NCI-H128 (cell line): ENCODE results near the gene TCFL5.

Source experiments
- DNase-seq: peaks from one replicate; lab custom pipeline; 2025; ENCODE audit not compliant: unreplicated experiment; lab: John Stamatoyannopoulos, UW

Gene TCFL5

DNA sequence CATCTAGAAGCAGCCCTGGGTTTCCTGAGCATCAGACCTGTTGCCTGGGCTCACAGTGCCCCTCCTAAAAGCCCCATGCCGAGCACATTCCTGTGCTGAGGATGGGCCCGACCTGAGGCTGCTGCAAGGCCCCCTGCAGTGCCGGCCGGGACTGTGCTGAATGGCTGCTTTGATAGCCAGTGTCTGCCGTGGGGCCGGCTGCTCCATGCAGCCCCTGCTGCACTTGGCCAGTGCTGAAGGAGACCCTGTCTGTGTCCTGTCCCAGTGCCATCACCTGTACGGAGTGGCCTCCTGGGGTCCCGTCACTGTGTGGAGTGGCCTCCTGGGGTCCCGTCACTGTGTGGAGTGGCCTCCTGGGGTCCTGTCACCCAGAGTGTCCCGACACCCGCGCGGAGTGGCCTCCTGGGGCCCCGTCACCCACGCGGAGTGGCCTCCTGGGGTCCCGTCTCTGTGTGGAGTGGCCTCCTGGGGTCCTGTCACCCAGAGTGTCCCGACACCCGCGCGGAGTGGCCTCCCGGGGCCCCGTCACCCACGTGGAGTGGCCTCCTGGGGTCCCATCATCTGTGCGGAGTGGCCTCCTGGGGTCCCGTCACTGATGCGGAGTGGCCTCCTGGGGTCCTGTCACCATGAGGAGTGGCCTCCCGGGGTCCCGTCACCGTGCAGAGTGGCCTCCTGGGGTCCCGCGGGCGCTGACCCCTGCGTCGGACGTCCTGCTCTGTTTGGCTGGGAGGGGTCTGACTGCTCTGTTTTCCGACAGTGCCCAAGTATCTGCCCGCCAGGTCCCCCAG is 37.7 kb downstream of the TCFL5 start:
- DNase-seq = no peak

DNA sequence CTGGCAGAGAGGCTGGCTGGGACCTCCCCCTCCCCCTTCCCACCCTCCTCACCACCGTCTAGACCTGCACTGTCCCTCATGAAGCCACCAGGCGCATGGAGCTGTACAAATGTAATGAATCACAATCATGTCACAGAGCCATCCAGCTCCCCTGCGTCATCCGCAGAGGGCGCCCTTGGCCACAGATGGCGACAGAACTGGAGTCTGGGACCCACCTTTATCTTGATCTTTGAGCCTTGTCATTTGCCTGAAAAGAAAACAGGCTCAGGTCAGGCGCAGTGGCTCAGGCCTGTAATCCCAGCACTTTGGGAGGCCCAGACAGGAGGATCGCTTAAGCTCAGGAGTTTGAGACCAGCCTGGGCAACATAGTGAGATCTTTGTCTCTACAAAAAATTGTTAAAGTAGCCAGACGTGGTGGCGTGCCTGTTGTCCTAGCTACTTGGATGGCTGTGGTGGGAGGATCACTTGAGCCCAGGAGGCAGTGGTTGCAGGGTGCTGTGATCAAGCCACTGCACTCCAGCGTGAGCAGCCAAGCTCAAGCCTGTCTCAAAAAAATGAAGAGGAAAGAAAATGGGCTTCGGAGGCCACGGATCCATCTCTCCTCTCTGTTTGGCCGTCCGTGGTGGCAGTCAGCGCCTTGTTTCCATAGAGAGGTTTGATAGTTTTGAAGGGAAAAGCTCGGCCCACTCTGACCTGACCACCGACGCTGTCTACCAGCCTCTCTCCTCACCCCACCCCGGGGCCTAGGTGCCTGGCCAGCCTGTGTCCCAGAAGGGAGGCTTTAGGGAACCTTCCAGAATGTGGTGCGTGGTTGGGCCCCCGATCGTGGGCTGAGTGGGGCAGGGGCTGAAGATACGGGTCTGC is 38.6 kb downstream of the TCFL5 start:
- DNase-seq = no peak

DNA sequence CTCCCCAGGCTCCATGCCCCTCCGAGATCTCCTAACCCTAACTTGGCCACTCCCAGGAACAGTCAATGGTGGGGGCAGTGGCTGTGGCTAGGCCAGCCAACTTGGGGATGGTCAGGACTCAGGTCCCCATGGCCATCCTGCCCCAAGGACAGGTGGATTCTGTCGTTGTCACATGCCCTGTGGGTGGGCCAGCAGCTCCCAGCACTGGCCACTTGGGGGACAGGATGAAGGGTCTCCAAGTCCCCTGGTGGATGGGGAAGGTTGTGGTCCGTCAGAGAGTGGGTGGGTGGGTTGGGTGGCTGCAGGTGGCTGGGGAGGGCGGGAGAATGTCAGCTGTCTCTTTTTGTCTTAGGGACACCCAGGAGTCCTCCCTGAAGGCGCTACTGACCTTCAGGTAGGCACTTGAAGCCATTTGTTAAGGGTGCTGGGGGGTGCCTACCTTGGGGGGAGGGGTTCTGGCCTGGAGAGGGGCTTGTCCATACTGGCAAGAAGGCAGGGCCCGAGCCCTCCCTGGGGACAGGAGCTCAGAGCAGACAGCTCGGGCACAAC is 39.3 kb downstream of the TCFL5 start:
- no peak for DNase-seq

GRCh38 chr20:62821726-62822210 is 39.9 kb downstream of the TCFL5 start:
- no peak for DNase-seq

- DNase-seq = no peak
These were observed 40.5 kb downstream of the TCFL5 start for GRCh38 chr20:62820962-62821725.

GRCh38 chr20:62820208-62820961 is 41.2 kb downstream of the TCFL5 start:
- DNase-seq = no peak

DNA sequence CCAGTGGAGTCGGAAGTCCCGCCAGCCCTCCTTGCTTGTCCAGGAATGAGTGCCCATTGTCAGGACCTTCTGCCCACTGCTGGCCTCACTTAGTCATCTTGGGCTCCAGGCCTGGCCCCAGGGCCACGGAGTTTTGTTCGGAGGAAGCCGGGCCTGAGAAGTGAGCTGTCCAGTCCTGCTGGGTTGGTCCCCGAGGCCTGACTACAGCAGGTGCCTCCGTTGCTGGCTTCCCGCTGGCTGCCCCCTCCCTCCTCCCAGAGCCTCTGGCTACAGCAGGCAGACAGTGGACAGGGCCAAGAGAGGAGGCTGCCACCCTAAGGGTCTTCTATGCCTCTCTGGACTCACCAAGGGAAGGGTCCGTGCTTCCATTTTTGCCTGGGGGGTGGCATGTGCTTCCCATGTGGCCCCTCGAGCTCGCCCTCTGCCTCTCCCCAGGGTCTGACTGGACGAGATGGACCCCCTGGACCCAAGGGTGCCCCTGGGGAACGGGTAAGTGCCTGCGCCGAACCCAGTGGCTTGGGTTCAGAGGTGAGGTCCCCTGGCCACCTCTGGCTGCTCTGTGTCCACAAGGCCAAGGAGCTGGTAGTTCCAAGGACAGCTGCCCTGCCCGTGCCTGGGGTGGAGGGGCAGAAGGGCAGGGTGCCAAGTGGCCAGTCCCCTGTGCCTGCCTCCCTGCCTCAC is 42.0 kb downstream of the TCFL5 start:
- DNase-seq = no peak

DNA sequence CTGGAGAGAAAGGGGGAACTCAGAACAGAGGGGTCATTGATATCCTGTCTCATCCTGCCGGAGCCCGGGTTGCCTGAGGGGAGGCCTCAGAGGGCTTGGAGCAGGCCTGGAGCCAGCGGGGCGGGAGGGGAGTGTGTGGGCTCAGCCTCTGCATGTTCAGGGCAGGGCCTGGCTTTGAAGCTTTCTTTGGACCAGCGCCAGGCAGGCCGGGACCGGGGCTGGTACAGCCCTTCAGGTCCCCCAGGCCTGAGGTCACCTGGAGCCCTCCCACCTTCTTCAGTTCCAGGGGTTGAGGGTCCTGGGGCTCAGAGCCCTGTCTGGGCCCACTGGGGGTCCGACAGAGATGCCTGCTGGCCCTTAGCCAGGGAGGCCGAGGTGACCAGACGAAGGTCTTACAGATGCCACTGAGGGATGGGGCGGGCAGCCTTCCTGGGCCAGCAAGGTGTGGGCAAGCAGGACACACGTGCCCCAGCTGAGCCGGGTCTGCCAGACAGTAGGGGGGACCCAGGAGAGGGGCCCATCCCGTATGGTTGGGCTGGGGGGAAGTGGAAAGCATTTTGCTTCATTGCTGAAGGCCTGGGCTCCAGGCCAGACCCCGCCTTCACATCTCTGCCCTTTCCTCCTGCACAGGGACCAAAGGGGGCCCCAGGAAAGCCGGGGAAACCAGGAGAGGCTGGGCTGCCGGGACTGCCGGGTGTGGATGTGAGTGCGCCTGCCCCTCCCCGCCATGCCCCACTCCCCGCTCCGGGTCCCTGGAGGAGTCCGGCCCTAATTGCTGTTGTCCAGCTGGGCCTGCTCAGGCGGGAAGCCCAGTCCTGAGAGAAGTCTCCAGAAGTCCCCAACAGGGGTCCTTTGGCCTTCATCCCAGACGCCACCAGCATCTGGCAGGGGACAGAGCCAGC is 42.8 kb downstream of the TCFL5 start:
- DNase-seq = no peak

DNA sequence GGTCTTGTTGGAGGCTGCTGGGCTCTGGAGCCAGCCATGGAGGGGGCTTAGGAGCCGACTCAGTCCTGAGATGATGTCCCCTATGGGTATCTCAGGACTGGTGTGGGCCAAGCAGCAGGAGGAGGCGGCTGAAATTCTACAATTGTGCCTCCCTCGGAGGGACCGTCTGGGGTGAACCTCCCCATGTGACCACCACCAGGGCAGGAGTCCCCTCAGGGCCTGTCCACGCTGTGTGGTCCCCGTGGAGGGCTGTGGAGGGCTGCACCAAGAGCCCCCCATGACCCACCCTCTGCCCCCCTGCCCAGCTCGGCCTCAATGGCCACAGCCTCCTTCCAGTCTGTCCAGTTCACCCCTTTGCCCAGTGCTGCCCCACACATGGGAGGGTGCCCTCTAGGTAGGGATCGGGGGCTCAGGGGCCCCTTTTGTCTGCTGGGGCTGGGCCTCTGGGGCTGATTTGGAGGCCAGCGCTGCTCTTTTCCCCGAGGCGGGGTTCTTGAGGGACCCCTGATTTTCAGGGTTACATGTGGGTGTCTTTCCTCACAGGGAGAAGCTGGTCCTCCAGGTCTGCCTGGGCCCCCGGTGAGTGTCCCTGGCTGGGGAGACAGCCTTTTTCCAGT is 43.5 kb downstream of the TCFL5 start:
- no peak for DNase-seq

- no peak for DNase-seq
These were observed 44.4 kb downstream of the TCFL5 start, which contains the start of gene COL9A3 for GRCh38 chr20:62816884-62817873. TSS of gene COL9A3 (plus strand) at chr20:62817050. CDS start at chr20:62817065, 15 bp downstream.

DNA sequence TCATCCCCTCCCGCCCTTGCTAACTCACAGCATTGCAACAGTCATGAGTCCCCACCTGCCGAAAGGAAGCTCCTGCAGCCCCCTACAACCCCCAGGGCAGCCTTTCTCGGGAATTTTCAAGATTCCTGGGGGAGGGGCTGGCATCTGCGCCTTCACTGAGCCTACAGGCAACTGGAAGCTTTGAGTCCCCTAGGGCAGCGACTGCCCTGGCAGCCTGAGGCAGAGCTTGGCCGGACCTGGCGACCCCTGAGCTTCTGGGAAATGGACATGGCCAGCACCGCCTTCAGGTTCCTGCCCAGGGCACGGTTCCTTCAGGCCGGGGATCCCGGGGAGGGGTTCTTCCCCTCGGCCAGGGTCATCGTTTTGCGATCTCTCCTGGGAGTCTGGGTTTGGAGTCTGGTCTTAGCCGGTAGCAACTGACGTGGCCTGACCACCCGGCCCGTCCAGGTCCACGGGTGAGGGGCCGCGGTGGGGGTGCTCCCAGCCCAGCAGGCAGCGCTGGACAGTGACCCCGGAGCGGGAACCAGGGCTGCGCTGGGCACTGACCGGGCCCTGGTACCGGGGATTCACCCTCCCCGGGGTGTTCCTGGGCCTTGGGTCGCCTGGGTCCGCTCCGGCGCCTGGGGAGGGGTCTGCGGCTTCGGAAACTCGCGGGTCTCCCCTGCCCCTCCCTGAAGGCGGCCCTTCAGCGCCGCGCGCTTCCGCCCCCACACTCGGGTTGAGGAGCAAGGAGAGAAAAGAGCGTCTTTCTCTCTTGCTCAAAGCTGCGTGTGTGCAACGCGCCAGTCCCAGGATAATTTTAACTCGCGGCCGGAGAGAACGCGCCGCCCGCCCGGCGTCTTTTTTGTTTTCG is 45.4 kb downstream of the TCFL5 start:
- no peak for DNase-seq

- DNase-seq = no peak
These were observed 46.3 kb downstream of the TCFL5 start for GRCh38 chr20:62815066-62815991.

GRCh38 chr20:62814709-62815065 is 46.9 kb downstream of the TCFL5 start:
- DNase-seq = no peak

DNA sequence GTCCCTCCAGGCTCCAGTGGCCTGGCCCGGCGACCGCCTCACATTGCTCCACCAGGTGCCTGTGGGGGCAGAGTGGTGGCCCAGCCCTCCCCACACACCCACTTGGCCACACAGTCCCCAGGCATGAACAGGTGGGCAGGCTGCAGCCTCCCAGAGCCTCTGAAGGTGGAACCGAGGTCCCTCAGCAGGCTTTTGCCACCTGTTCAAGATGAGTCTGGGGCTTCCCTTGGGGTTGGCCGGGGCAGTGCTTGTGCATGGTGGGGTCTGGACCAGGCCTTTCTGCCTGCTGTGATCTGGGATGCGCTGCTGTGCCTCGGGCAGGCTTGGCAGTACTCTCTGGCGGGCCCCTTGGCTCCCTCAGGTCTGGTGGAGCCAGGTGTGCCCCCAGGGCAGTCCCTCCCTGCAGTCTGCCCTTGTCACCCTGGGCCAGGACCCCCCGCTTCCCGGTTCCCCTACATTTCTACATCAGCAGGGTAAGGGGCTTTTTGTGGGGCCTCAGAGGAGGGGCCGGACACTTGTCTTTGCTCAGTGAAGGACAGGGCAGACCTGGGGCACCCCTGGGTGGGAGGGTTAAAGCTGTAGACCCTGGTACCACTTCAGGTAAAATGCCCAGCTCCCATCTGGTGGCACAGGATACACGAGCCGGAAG is 47.4 kb downstream of the TCFL5 start:
- DNase-seq = no peak

- DNase-seq = no peak
These were observed 48.0 kb downstream of the TCFL5 start for GRCh38 chr20:62813588-62813987.
